Gastroesophageal sphincter (tissue), 3 donors: Measurements from ENCODE around the gene THSD4.

Experiments used
- CTCF ChIP-seq, 4 experiments: fragments of 200-600 bp in 2 of 4; fragments of 450-650 bp in 2 of 4; sonication (generic) in 1 of 4; IDR thresholded peaks; one replicate each; pipeline ENCODE4 v1.5.1; 2017 to 2019; ENCODE audit warnings: antibody characterized with exemption in 4 of 4, mild to moderate bottlenecking in 2 of 4, moderate library complexity in 2 of 4
- EP300 ChIP-seq: sonication (generic); formaldehyde crosslinking; IDR thresholded peaks from one replicate; pipeline ENCODE4 v1.6.1; 2017; ENCODE audit warnings: antibody characterized with exemption, mild to moderate bottlenecking

DNA sequence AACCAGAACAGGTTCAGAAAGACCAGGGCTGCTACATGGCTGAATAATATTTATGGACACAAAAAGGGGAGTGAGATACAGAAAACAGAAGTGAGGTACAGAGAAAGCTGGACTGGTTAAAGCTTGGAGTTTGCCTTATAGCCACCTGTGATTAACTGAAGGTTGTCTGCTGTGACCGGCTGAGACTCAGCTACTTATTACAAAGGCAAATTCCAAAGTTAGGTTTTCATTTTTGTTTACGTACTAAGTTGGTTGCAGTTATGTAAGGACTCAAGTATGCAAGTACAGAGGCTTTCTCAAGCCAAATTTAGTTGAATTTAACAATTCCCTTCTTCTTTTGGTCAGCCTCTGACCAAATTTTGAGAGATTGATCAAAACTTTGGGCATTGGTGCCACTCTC, 264.6 kb downstream of the THSD4 start:
- TF ChIP-seq EP300 (no peak), CTCF (IDR thresholded peaks at IDR 0.05) (no peak)
